Cardiac septum (tissue), 1 donor: ENCODE measurements around the gene TIE1. TPM values are rescaled to one million over a fixed set of nuclear protein-coding genes. Genes with fewer than 3 reads are reported as not detected.

Experiments
- DNase-seq: peaks from one replicate; pipeline ENCODE4 v3.0.0-alpha.2; 2020; ENCODE audit warnings: low spot score
- intact Hi-C: fragments of 100-400 bp; cut with DNase I; formaldehyde crosslinking; loops from one replicate; pipeline ENCODE4 v1.14.0; 2022
- total RNA-seq: library from RNA; stranded (reverse); fragmentation: NEBNext Ultra II Directional; extraction: Animal tissue kit (Norgen Biotek cat#: 25700); gene quantifications from one replicate; pipeline ENCODE4 v1.2.1, GENCODE V29; 2021
- donor health status: DM: no; HTN: no; CAD: no.

The TIE1 gene
- total RNA-seq, 1 donor from 2014 or later, result 27.7 TPM

GRCh38 chr1:43288058-43288784, 12.6 kb upstream of the TIE1 start:
- no peak for DNase-seq
- intact Hi-C loops, result no loop called here

GRCh38 chr1:43288785-43289706, 11.7 kb upstream of the TIE1 start:
- no peak for DNase-seq

GRCh38 chr1:43292216-43292615, 8.6 kb upstream of the TIE1 start:
- DNase-seq, result no peak
- intact Hi-C loops, result no loop called here

More at GRCh38 chr1:43288785-43289706, 11.7 kb upstream of the TIE1 start:
- intact Hi-C loops, result no loop called here

GRCh38 chr1:43292679-43293078, 8.1 kb upstream of the TIE1 start:
- no peak for DNase-seq
- intact Hi-C loops, result no loop called here

- no peak for DNase-seq
- intact Hi-C loops, result no loop called here
Observed at GRCh38 chr1:43293176-43293575, 7.6 kb upstream of the TIE1 start.

- intact Hi-C loops, result no loop called here
- DNase-seq, result no peak
Observed at GRCh38 chr1:43293896-43294760, 6.7 kb upstream of the TIE1 start.

GRCh38 chr1:43294761-43295160, 6.0 kb upstream of the TIE1 start:
- intact Hi-C loops, result no loop called here
- DNase-seq, result no peak

- intact Hi-C loops, result no loop called here
- DNase-seq, result no peak
Observed at GRCh38 chr1:43296207-43296606, 4.6 kb upstream of the TIE1 start.

GRCh38 chr1:43298055-43298454, 2.7 kb upstream of the TIE1 start:
- no peak for DNase-seq
- intact Hi-C loops, result no loop called here

GRCh38 chr1:43299101-43299500, 1.7 kb upstream of the TIE1 start:
- DNase-seq, result no peak
- intact Hi-C loops, result no loop called here

- DNase-seq, result no peak
- intact Hi-C loops, result loop anchor here (2.0 to 5.0 kb wide), 2 partner anchors 43 to 65 kb away; no protein-coding TSS in a partner anchor
Observed at GRCh38 chr1:43302201-43302600, 1.4 kb downstream of the TIE1 start.

- intact Hi-C loops, result loop anchor here (2.0 to 5.0 kb wide), 2 partner anchors 42 to 66 kb away; no protein-coding TSS in a partner anchor
- DNase-seq, result no peak
Observed at GRCh38 chr1:43302721-43303470, 2.1 kb downstream of the TIE1 start.

GRCh38 chr1:43303471-43304313, 2.9 kb downstream of the TIE1 start:
- no peak for DNase-seq

GRCh38 chr1:43304314-43304681, 3.5 kb downstream of the TIE1 start:
- intact Hi-C loops, result loop anchor here (1.0 to 5.0 kb wide), 2 partner anchors 20 to 67 kb away; no protein-coding TSS in a partner anchor
- no peak for DNase-seq

More at GRCh38 chr1:43303471-43304313, 2.9 kb downstream of the TIE1 start:
- intact Hi-C loops, result loop anchor here (1.0 to 5.0 kb wide), 3 partner anchors 21 to 66 kb away; no protein-coding TSS in a partner anchor

- no peak for DNase-seq
- intact Hi-C loops, result loop anchor here (1.0 to 5.0 kb wide), 2 partner anchors 19 to 68 kb away; no protein-coding TSS in a partner anchor
Observed at GRCh38 chr1:43304771-43305300, 4.1 kb downstream of the TIE1 start.

GRCh38 chr1:43305461-43305860, 4.7 kb downstream of the TIE1 start:
- DNase-seq, result no peak
- intact Hi-C loops, result no loop called here

GRCh38 chr1:43305926-43306687, 5.3 kb downstream of the TIE1 start:
- intact Hi-C loops, result no loop called here
- DNase-seq, result no peak
